Body of pancreas (tissue), 4 donors: ENCODE results near the gene ARHGAP22.

Source experiments
- POLR2A ChIP-seq, 3 donors: fragments of 450-650 bp; IDR thresholded peaks; one replicate each; pipeline ENCODE4 v1.6.1; 2016; ENCODE audit warnings: antibody characterized with exemption in 3 of 3, mild to moderate bottlenecking in 2 of 3
- TF ChIP-seq, protein P1 (sequence below), 7 experiments: fragments of 450-650 bp in 4 of 7; fragments of 200-600 bp in 3 of 7; sonication (generic) in 3 of 7; IDR thresholded peaks; one replicate each; pipeline ENCODE4 v1.5.1; 2016 to 2019; ENCODE audit warnings: antibody characterized with exemption in 7 of 7

DNA sequence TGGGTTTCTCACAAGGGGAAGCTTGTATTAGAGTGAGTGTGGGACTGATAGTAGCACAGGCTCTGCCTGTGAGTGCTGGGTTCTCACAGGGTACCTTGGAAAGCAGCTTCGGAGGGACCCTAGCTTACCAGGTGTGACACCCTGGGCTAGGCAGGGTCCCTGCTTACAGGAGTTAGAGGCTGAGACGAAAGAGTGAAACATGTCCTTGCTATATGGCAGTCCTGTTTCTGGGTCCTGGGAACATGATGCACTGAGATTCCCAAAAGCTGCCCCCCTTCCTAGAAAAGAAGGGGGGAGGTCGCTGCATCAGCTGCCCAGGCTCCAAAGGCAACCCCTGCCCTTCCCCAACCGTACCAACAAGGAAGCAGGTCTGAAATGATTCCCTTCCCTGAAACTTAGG, 6.3 kb upstream of the ARHGAP22 start:
- TF ChIP-seq, protein P1, sequence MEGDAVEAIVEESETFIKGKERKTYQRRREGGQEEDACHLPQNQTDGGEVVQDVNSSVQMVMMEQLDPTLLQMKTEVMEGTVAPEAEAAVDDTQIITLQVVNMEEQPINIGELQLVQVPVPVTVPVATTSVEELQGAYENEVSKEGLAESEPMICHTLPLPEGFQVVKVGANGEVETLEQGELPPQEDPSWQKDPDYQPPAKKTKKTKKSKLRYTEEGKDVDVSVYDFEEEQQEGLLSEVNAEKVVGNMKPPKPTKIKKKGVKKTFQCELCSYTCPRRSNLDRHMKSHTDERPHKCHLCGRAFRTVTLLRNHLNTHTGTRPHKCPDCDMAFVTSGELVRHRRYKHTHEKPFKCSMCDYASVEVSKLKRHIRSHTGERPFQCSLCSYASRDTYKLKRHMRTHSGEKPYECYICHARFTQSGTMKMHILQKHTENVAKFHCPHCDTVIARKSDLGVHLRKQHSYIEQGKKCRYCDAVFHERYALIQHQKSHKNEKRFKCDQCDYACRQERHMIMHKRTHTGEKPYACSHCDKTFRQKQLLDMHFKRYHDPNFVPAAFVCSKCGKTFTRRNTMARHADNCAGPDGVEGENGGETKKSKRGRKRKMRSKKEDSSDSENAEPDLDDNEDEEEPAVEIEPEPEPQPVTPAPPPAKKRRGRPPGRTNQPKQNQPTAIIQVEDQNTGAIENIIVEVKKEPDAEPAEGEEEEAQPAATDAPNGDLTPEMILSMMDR (IDR thresholded peaks at IDR 0.05): no peak
- no peak for TF ChIP-seq POLR2A (IDR thresholded peaks at IDR 0.05)
